ENCODE measurements around the gene IPO11. TPM values are rescaled to one million over a fixed set of nuclear protein-coding genes. Genes with fewer than 3 reads are reported as not detected.

The IPO11 gene
- total and polyA plus RNA-seq, 2 experiments from 2014 or later, result 18.7 to 64.7 TPM

DNA sequence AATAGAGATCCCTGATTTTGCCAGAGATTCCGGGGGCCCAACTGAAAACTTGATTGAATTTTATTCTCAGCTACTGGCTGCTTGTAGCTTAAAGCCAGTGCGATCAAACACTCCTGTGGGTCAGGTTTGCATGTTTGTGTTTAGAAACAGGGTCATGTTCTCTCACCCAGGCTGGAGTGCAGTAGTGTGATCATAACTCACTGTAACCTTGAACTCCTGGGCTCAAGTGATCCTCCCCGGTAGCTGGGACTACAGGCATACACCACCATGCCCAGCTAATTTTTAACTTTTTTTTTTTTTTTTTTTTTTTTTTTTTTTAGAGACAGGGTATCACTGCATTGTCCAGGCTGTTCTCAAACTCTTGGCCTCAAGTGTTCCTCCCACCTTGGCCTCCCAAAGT lies 232.7 kb downstream of the IPO11 start:
- H3K79me2 ChIP-seq (replicated peaks; ENCODE audit: insufficient read depth), result no peaks in the 10 kb centered on the region
- no peak overlapping the region for H3K4me3 Mint-ChIP-seq
- no peak overlapping the region for H3K27ac ChIP-seq (ENCODE audit: low read depth)
- H2AFZ ChIP-seq, result no peak overlapping the region
- DNase-seq (ENCODE audit: low spot score), result no peak
- no peaks in the 10 kb centered on the region for H3K9me3 Mint-ChIP-seq
- no peak for ATAC-seq
- no peaks in the 10 kb centered on the region for H3K27me3 ChIP-seq (ENCODE audit: insufficient read depth)
- H3K27me3 Mint-ChIP-seq (ENCODE audit: insufficient read depth, low read depth, poor library complexity), result peaks cover 4% of the 10 kb centered on the region
- H4K20me1 ChIP-seq (replicated peaks; ENCODE audit: insufficient read depth), result no peaks in the 10 kb centered on the region
- H3K4me3 ChIP-seq, result no peak overlapping the region
- H3F3A ChIP-seq (replicated peaks; ENCODE audit: low read depth), result no peaks in the 10 kb centered on the region
- no peak overlapping the region for H3K4me2 ChIP-seq
- TF ChIP-seq JUNB (IDR thresholded peaks at IDR 0.05; ENCODE audit: unreplicated experiment) (no peak), EZH2phosphoT487 (IDR thresholded peaks at IDR 0.05; ENCODE audit: unreplicated experiment) (no peak), NANOG (IDR thresholded peaks at IDR 0.05; ENCODE audit: borderline replicate concordance) (no peak)
- TF ChIP-seq, protein P1, sequence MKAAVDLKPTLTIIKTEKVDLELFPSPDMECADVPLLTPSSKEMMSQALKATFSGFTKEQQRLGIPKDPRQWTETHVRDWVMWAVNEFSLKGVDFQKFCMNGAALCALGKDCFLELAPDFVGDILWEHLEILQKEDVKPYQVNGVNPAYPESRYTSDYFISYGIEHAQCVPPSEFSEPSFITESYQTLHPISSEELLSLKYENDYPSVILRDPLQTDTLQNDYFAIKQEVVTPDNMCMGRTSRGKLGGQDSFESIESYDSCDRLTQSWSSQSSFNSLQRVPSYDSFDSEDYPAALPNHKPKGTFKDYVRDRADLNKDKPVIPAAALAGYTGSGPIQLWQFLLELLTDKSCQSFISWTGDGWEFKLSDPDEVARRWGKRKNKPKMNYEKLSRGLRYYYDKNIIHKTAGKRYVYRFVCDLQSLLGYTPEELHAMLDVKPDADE (IDR thresholded peaks at IDR 0.05), result no peak
- TF ChIP-seq, protein P2, sequence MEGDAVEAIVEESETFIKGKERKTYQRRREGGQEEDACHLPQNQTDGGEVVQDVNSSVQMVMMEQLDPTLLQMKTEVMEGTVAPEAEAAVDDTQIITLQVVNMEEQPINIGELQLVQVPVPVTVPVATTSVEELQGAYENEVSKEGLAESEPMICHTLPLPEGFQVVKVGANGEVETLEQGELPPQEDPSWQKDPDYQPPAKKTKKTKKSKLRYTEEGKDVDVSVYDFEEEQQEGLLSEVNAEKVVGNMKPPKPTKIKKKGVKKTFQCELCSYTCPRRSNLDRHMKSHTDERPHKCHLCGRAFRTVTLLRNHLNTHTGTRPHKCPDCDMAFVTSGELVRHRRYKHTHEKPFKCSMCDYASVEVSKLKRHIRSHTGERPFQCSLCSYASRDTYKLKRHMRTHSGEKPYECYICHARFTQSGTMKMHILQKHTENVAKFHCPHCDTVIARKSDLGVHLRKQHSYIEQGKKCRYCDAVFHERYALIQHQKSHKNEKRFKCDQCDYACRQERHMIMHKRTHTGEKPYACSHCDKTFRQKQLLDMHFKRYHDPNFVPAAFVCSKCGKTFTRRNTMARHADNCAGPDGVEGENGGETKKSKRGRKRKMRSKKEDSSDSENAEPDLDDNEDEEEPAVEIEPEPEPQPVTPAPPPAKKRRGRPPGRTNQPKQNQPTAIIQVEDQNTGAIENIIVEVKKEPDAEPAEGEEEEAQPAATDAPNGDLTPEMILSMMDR (conservative IDR thresholded peaks at IDR 0.05; ENCODE audit: low read depth in 2 of 2), result no peak
- H3K9me2 ChIP-seq (ENCODE audit: insufficient read depth), result no peaks in the 10 kb centered on the region
- peaks cover 18% of the 10 kb centered on the region; the same call in 1 of the 2 replicates for H3K4me1 ChIP-seq (ENCODE audit: insufficient read depth)
- no peak overlapping the region for H3K27ac Mint-ChIP-seq
- no peaks in the 10 kb centered on the region; the same call in 1 of the 3 replicates for H3K36me3 Mint-ChIP-seq (ENCODE audit: low read depth)
- no peaks in the 10 kb centered on the region for H3K36me3 ChIP-seq (ENCODE audit: insufficient read depth)
- peaks cover 22% of the 10 kb centered on the region for H3K4me1 Mint-ChIP-seq

DNA sequence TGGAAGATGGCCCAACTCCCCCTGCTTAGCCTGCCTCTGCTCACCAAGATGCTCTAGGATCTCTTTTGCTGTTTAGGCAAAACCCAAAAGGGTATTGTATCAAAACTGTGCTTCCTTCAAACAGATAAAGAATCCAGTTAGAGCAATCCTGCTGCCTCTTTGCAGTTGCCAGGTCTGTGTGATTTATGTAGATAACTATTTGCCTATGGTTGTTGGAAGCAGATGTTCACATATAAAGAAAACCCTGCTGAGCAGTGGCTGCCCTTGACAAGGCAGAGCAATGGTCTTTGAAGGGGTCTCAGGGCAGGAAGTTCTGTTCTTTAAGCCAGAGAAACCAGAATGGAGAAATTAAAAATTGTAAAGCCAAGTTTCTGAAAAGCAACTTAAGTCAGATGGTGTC lies 234.7 kb downstream of the IPO11 start:
- Histone ChIP-seq H3K9me2 (ENCODE audit: insufficient read depth) (no peaks in the 10 kb centered on the region), H3K36me3 (ENCODE audit: insufficient read depth) (no peaks in the 10 kb centered on the region), H3K79me2 (replicated peaks; ENCODE audit: insufficient read depth) (no peaks in the 10 kb centered on the region), H3K4me3 (no peak overlapping the region), H2AFZ (no peak overlapping the region), H3K4me2 (no peak overlapping the region), H4K20me1 (replicated peaks; ENCODE audit: insufficient read depth) (no peaks in the 10 kb centered on the region), H3K4me1 (ENCODE audit: insufficient read depth) (no peaks in the 10 kb centered on the region), H3F3A (replicated peaks; ENCODE audit: low read depth) (no peaks in the 10 kb centered on the region), H3K27me3 (ENCODE audit: insufficient read depth) (no peaks in the 10 kb centered on the region), H3K27ac (ENCODE audit: low read depth) (no peak overlapping the region)
- Mint-ChIP-seq H3K4me3 (no peak overlapping the region), H3K36me3 (ENCODE audit: low read depth) (no peaks in the 10 kb centered on the region; the same call in 1 of the 3 replicates), H3K4me1 (peaks cover 14% of the 10 kb centered on the region), H3K27ac (no peak overlapping the region), H3K27me3 (ENCODE audit: insufficient read depth, low read depth, poor library complexity) (peaks cover 4% of the 10 kb centered on the region), H3K9me3 (no peaks in the 10 kb centered on the region)
- ATAC-seq (no peak), DNase-seq (ENCODE audit: low spot score) (no peak)
- TF ChIP-seq POLR2AphosphoS5 (IDR thresholded peaks at IDR 0.05; ENCODE audit: low read depth), result no peak
- TF ChIP-seq ZNF114 (CRISPR knock-in tag; IDR thresholded peaks at IDR 0.05), result no peak
- TF ChIP-seq JUNB (IDR thresholded peaks at IDR 0.05; ENCODE audit: unreplicated experiment), result no peak
- TF ChIP-seq, protein P3, sequence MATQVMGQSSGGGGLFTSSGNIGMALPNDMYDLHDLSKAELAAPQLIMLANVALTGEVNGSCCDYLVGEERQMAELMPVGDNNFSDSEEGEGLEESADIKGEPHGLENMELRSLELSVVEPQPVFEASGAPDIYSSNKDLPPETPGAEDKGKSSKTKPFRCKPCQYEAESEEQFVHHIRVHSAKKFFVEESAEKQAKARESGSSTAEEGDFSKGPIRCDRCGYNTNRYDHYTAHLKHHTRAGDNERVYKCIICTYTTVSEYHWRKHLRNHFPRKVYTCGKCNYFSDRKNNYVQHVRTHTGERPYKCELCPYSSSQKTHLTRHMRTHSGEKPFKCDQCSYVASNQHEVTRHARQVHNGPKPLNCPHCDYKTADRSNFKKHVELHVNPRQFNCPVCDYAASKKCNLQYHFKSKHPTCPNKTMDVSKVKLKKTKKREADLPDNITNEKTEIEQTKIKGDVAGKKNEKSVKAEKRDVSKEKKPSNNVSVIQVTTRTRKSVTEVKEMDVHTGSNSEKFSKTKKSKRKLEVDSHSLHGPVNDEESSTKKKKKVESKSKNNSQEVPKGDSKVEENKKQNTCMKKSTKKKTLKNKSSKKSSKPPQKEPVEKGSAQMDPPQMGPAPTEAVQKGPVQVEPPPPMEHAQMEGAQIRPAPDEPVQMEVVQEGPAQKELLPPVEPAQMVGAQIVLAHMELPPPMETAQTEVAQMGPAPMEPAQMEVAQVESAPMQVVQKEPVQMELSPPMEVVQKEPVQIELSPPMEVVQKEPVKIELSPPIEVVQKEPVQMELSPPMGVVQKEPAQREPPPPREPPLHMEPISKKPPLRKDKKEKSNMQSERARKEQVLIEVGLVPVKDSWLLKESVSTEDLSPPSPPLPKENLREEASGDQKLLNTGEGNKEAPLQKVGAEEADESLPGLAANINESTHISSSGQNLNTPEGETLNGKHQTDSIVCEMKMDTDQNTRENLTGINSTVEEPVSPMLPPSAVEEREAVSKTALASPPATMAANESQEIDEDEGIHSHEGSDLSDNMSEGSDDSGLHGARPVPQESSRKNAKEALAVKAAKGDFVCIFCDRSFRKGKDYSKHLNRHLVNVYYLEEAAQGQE (IDR thresholded peaks at IDR 0.05; ENCODE audit: unreplicated experiment), result no peak
- TF ChIP-seq CREB1 (CRISPR knock-in tag; IDR thresholded peaks at IDR 0.05; ENCODE audit: low read depth), result no peak
- TF ChIP-seq, protein P2 (conservative IDR thresholded peaks at IDR 0.05; ENCODE audit: low read depth in 2 of 2), result no peak
- no peak for TF ChIP-seq NANOG (IDR thresholded peaks at IDR 0.05; ENCODE audit: borderline replicate concordance)
- TF ChIP-seq STAT1 (IDR thresholded peaks at IDR 0.05; ENCODE audit: unreplicated experiment), result no peak

Data from GM23338 (cell line).